Activated naive CD4-positive, alpha-beta T cell treated with Interleukin-2 at 50 U/mL for 16 hours (primary cell): Measurements from ENCODE around the gene PRPF40B.

Experiments used
- DNase-seq: peaks from one replicate; pipeline ENCODE4 v3.0.0-alpha.2; 2020

The PRPF40B gene

GRCh38 chr12:49689785-49690184, 66.4 kb downstream of the PRPF40B start:
- no peak for DNase-seq

- DNase-seq, result no peak
Measured at GRCh38 chr12:49692851-49693250, 69.5 kb downstream of the PRPF40B start.

- DNase-seq, result no peak
Measured at GRCh38 chr12:49693931-49694444, 70.6 kb downstream of the PRPF40B start.
